Fibroblast of pulmonary artery (primary cell): Measurements from ENCODE around the gene SYTL4.
A peak's percentile ranks its signal among the peaks of the same experiment; 100 is the strongest.

Experiments
- DNase-seq: peaks from one replicate; pipeline ENCODE4 v3.0.0-alpha.2; 2010; ENCODE audit warnings: low read depth
- H3K4me3 ChIP-seq: replicated peaks from 2 replicates; pipeline ENCODE4 v1.5.1; 2011; ENCODE audit warnings: low read depth, mild to moderate bottlenecking, control low read depth, low read length, moderate library complexity
- TF ChIP-seq, protein P1 (sequence below): IDR thresholded peaks from 2 replicates; pipeline ENCODE4 v1.5.1; 2011; ENCODE audit warnings: mild to moderate bottlenecking, control low read depth, low read length, inconsistent platforms; ENCODE audit errors: missing control alignments

SYTL4 gene

DNA sequence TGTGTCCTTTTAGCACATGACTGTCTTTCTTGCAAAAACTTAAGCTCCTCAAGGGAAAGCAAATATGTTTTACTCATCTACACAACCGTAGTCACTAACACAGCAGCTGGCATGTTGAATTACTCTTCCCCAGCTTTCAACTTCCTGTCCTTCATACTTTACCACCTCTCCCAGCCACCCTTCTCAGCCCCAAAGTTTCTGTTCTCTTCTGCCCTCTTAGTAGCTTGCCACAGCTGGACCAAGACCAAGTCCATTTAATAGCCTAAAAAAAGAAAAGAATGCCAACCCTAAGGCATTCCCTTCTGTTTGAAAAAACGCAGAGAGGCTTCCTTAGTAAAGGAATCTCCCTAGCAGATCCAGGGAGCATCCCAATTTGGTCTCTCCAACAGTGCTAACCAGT is 51.2 kb downstream of the SYTL4 start:
- H3K4me3 ChIP-seq = no peak overlapping the region
- TF ChIP-seq, protein P1, sequence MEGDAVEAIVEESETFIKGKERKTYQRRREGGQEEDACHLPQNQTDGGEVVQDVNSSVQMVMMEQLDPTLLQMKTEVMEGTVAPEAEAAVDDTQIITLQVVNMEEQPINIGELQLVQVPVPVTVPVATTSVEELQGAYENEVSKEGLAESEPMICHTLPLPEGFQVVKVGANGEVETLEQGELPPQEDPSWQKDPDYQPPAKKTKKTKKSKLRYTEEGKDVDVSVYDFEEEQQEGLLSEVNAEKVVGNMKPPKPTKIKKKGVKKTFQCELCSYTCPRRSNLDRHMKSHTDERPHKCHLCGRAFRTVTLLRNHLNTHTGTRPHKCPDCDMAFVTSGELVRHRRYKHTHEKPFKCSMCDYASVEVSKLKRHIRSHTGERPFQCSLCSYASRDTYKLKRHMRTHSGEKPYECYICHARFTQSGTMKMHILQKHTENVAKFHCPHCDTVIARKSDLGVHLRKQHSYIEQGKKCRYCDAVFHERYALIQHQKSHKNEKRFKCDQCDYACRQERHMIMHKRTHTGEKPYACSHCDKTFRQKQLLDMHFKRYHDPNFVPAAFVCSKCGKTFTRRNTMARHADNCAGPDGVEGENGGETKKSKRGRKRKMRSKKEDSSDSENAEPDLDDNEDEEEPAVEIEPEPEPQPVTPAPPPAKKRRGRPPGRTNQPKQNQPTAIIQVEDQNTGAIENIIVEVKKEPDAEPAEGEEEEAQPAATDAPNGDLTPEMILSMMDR = no peak
- DNase-seq = no peak

DNA sequence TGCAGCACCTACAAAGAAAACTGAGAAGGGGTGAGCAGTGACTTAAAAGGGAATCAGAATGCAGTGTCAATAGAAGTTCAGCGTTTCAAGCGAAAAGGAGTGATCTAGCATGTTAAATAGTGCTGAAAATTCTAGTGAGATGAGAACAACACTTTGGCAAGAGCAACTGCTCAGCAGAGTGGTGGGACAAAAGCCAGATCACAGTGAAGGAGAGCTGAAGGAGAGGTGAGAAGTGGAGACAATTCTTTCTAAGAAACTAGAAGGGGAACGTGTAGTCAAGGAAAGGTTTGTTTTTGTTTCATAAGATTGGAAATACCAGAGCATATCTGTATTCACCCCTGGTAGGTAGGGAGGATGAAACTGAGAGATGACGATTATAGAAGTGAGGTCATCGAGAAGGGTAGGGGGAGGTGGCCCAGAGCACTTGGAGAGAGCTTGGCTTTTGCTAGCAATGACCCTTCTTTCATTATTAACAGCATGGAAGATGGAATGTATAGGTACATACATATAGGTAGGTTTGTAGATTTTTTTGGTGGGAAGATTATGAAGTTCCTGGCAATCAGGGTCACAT is 54.2 kb downstream of the SYTL4 start:
- peak; percentile 65 for DNase-seq
- no peak overlapping the region for H3K4me3 ChIP-seq
- TF ChIP-seq, protein P1 = no peak

DNA sequence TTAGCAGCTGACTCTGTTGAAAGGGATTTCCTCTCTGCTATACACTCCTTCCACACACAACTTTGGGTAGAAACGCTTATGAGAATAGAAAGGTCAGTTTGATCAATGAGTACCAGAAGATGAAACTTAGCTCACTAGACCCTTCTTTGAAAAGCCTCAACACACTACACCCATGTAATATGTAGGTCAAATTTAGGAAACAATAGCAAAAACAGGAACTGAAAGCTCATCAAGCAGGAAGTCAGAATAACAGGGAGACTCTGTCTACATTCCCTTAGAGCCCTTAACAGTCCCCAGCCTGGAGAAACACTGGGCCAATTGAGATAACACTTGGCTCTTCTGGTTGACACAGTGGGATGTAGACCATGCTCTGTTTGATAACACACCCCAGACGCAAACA is 57.2 kb downstream of the SYTL4 start:
- DNase-seq = no peak
- no peak overlapping the region for H3K4me3 ChIP-seq
- TF ChIP-seq, protein P1 = no peak

DNA sequence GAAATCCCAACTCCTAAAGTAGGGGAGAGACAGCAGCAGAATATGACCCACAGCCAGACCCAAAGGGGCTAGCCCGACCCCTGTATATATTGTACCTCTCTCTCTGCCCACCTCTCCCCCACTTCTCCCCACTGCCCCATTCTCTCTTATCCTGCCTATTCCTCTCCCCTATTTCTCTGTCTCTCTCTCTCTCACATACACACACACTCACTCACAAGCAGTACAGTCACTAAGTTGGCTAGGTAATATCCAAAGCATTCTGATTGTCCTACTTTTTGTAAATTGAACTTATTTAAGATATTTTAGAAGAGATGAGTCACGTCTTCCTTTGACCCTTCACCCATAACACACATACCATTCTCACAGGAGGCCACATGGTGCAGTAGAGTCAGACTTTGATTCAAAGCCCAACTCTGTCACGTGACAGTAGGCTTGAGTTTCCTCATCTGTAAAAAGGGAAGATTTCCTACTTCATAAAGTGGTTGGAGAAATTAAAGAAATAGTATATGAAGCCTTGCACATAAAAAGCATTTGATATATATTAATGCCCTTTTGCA is 58.4 kb downstream of the SYTL4 start:
- no peak overlapping the region for H3K4me3 ChIP-seq
- TF ChIP-seq, protein P1 = no peak
- peak; percentile 79 for DNase-seq

DNA sequence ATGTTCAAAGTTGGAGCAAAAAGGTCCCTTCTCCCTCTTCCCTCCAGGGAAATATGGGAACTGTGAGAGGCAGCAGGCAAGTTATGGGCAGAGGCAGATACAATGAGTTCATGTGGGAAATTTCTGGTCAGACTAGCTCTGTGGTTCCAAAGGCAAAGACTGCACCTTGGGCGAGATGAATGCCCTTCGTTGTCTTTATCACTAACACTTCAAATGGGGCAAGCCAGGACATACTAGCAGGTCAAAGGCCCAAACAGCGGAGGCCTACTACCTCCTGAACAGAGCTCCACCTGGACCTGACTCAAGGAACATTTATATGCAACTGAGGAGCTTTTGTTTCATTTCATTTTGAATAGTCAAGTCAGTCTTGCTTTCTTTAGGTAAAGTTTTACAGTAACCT is 59.0 kb downstream of the SYTL4 start:
- no peak for DNase-seq
- TF ChIP-seq, protein P1 = no peak

DNA sequence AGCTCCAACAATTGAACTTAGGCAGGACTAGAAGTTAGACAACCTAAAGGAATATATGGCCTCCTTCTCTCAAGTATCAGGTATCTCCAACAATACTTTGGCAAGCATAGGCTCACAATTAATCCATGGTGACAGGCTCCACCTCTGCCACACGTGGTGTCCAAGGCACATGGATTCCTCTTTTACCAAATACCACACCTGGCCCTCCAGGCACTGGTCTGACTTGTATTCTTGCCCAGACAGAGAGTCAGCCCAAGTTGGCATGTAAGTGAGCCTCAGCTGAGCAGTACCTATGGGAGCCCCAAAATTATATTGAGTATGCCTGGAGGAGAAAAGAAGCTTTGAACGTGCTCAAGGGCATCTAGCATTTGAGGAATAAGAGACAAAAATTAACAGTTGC is 68.3 kb downstream of the SYTL4 start:
- TF ChIP-seq, protein P1 = no peak
- no peak overlapping the region for H3K4me3 ChIP-seq
- no peak for DNase-seq

More for the DNA sequence above, 59.0 kb downstream of the SYTL4 start:
- no peak overlapping the region for H3K4me3 ChIP-seq

DNA sequence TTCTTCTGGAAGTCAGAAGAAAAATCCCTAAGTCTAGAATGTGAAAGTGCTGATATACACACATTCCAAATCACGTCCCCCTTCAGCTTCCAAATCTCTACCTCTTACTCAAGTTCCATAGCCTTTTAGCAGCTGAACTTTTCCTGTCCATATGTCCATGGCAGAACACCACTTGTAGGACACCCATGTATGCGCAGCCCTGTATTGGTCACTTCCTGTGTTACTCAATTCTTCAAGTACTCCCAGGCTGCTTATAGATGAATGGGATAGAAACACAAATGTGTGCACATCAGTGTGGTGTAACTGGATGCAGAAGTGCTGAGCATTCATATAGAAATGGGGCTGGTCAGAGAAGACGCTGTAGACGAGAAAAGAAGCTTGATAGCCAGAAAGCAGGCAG is 69.1 kb downstream of the SYTL4 start:
- TF ChIP-seq, protein P1 = no peak
- no peak overlapping the region for H3K4me3 ChIP-seq
- peak; percentile 88 for DNase-seq
